ENCODE measurements around the gene CFAP52.

The CFAP52 gene

DNA sequence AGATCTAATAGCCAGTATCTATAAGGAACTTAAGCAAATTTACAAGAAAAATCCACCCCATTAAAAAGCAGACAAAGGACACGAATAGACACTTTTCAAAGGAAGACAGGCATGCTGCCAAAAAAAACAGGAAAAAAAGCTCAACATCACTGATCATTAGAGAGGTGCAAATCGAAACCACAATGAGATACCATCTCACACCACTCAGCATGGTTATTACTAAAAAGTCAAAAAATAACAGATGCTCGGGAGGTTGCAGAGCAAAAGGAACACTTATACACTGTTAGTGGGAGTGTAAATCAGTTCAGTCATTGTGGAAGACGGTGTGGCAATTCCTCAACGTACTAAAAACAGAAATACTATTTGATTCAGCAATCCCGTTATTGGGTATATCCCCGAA lies 10.4 kb upstream of the CFAP52 start (continued):
- TF ChIP-seq, protein P1, sequence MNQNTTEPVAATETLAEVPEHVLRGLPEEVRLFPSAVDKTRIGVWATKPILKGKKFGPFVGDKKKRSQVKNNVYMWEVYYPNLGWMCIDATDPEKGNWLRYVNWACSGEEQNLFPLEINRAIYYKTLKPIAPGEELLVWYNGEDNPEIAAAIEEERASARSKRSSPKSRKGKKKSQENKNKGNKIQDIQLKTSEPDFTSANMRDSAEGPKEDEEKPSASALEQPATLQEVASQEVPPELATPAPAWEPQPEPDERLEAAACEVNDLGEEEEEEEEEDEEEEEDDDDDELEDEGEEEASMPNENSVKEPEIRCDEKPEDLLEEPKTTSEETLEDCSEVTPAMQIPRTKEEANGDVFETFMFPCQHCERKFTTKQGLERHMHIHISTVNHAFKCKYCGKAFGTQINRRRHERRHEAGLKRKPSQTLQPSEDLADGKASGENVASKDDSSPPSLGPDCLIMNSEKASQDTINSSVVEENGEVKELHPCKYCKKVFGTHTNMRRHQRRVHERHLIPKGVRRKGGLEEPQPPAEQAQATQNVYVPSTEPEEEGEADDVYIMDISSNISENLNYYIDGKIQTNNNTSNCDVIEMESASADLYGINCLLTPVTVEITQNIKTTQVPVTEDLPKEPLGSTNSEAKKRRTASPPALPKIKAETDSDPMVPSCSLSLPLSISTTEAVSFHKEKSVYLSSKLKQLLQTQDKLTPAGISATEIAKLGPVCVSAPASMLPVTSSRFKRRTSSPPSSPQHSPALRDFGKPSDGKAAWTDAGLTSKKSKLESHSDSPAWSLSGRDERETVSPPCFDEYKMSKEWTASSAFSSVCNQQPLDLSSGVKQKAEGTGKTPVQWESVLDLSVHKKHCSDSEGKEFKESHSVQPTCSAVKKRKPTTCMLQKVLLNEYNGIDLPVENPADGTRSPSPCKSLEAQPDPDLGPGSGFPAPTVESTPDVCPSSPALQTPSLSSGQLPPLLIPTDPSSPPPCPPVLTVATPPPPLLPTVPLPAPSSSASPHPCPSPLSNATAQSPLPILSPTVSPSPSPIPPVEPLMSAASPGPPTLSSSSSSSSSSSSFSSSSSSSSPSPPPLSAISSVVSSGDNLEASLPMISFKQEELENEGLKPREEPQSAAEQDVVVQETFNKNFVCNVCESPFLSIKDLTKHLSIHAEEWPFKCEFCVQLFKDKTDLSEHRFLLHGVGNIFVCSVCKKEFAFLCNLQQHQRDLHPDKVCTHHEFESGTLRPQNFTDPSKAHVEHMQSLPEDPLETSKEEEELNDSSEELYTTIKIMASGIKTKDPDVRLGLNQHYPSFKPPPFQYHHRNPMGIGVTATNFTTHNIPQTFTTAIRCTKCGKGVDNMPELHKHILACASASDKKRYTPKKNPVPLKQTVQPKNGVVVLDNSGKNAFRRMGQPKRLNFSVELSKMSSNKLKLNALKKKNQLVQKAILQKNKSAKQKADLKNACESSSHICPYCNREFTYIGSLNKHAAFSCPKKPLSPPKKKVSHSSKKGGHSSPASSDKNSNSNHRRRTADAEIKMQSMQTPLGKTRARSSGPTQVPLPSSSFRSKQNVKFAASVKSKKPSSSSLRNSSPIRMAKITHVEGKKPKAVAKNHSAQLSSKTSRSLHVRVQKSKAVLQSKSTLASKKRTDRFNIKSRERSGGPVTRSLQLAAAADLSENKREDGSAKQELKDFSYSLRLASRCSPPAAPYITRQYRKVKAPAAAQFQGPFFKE (tag by site-specific recombination; IDR thresholded peaks at IDR 0.05; ENCODE audit: borderline replicate concordance), result no peak
- TF ChIP-seq ZNF174 (tag by site-specific recombination; IDR thresholded peaks at IDR 0.05) (no peak), ZNF132 (tag by site-specific recombination; IDR thresholded peaks at IDR 0.05; ENCODE audit: borderline replicate concordance) (no peak), MYNN (tag by site-specific recombination; IDR thresholded peaks at IDR 0.05; ENCODE audit: borderline replicate concordance) (no peak), ZNF654 (tag by site-specific recombination; IDR thresholded peaks at IDR 0.05; ENCODE audit: low read depth) (no peak; the same call in 1 of the 2 replicates), ZNF266 (tag by site-specific recombination; IDR thresholded peaks at IDR 0.05; ENCODE audit: low read depth) (no peak), ZNF623 (tag by site-specific recombination; IDR thresholded peaks at IDR 0.05) (no peak), ZEB2 (tag by site-specific recombination; IDR thresholded peaks at IDR 0.05) (peak; percentile 76), ZNF792 (tag by site-specific recombination; IDR thresholded peaks at IDR 0.05) (no peak), ZIC2 (tag by site-specific recombination; IDR thresholded peaks at IDR 0.05) (peak; percentile 46; the same call in 1 of the 2 replicates), ZNF660 (tag by site-specific recombination; IDR thresholded peaks at IDR 0.05) (no peak), ZNF341 (tag by site-specific recombination; IDR thresholded peaks at IDR 0.05; ENCODE audit: low read depth) (peak; percentile 29; the same call in 1 of the 2 replicates), EGR2 (tag by site-specific recombination; IDR thresholded peaks at IDR 0.05; ENCODE audit: low read depth) (no peak), ZNF146 (tag by site-specific recombination; IDR thresholded peaks at IDR 0.05) (no peak), KLF8 (tag by site-specific recombination; IDR thresholded peaks at IDR 0.05) (peak; percentile 79), ZNF514 (tag by site-specific recombination; IDR thresholded peaks at IDR 0.05) (no peak), ZNF843 (tag by site-specific recombination; IDR thresholded peaks at IDR 0.05) (peak; percentile 93), ZFP37 (tag by site-specific recombination; IDR thresholded peaks at IDR 0.05) (no peak), IKZF3 (tag by site-specific recombination; IDR thresholded peaks at IDR 0.05) (peak; percentile 77), ZNF10 (tag by site-specific recombination; IDR thresholded peaks at IDR 0.05) (0 out of 2 replicates have a peak, but pooled peaks have one; percentile 61), ZNF426 (tag by site-specific recombination; IDR thresholded peaks at IDR 0.05) (no peak), ZNF747 (tag by site-specific recombination; IDR thresholded peaks at IDR 0.05) (no peak), ZNF16 (tag by site-specific recombination; IDR thresholded peaks at IDR 0.05; ENCODE audit: low read depth) (no peak), ZNF248 (tag by site-specific recombination; IDR thresholded peaks at IDR 0.05) (no peak), KLF9 (tag by site-specific recombination; IDR thresholded peaks at IDR 0.05; ENCODE audit: low read depth) (no peak; the same call in 1 of the 2 replicates), ZNF175 (tag by site-specific recombination; IDR thresholded peaks at IDR 0.05) (no peak), SP7 (tag by site-specific recombination; IDR thresholded peaks at IDR 0.05) (peak; percentile 93), ZFP41 (tag by site-specific recombination; IDR thresholded peaks at IDR 0.05; ENCODE audit: borderline replicate concordance) (no peak), ZNF112 (tag by site-specific recombination; IDR thresholded peaks at IDR 0.05) (no peak)
- TF ChIP-seq, protein P2, sequence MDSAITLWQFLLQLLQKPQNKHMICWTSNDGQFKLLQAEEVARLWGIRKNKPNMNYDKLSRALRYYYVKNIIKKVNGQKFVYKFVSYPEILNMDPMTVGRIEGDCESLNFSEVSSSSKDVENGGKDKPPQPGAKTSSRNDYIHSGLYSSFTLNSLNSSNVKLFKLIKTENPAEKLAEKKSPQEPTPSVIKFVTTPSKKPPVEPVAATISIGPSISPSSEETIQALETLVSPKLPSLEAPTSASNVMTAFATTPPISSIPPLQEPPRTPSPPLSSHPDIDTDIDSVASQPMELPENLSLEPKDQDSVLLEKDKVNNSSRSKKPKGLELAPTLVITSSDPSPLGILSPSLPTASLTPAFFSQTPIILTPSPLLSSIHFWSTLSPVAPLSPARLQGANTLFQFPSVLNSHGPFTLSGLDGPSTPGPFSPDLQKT (IDR thresholded peaks at IDR 0.05; ENCODE audit: borderline replicate concordance, low read depth, low read length), result no peak
- TF ChIP-seq, protein P3, sequence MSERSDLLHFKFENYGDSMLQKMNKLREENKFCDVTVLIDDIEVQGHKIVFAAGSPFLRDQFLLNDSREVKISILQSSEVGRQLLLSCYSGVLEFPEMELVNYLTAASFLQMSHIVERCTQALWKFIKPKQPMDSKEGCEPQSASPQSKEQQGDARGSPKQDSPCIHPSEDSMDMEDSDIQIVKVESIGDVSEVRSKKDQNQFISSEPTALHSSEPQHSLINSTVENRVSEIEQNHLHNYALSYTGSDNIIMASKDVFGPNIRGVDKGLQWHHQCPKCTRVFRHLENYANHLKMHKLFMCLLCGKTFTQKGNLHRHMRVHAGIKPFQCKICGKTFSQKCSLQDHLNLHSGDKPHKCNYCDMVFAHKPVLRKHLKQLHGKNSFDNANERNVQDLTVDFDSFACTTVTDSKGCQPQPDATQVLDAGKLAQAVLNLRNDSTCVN (tag by site-specific recombination; optimal IDR thresholded peaks at IDR 0.05), result no peak
- TF ChIP-seq, protein P4, sequence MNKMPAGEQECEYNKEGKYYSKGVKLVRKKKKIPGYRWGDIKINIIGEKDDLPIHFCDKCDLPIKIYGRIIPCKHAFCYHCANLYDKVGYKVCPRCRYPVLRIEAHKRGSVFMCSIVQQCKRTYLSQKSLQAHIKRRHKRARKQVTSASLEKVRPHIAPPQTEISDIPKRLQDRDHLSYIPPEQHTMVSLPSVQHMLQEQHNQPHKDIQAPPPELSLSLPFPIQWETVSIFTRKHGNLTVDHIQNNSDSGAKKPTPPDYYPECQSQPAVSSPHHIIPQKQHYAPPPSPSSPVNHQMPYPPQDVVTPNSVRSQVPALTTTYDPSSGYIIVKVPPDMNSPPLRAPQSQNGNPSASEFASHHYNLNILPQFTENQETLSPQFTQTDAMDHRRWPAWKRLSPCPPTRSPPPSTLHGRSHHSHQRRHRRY (tag by site-specific recombination; IDR thresholded peaks at IDR 0.05), result no peak
- TF ChIP-seq, protein P5, sequence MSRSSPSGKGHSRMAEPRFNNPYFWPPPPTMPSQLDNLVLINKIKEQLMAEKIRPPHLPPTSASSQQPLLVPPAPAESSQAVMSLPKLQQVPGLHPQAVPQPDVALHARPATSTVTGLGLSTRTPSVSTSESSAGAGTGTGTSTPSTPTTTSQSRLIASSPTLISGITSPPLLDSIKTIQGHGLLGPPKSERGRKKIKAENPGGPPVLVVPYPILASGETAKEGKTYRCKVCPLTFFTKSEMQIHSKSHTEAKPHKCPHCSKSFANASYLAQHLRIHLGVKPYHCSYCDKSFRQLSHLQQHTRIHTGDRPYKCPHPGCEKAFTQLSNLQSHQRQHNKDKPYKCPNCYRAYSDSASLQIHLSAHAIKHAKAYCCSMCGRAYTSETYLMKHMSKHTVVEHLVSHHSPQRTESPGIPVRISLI (tag by site-specific recombination; IDR thresholded peaks at IDR 0.05), result 0 out of 2 replicates have a peak, but pooled peaks have one; percentile 13

Measured in HEK293 (cell line).